ENCODE data around the gene DEK.
A peak's percentile ranks its signal among the peaks of the same experiment; 100 is the strongest.

The DEK gene

GRCh38 chr6:18289283-18289682, 25.0 kb upstream of the DEK start:
- DNase-seq (ENCODE audit: insufficient read length, low spot score), result no peak
- no peak for FAIRE-seq

GRCh38 chr6:18284261-18284660, 19.9 kb upstream of the DEK start:
- FAIRE-seq, result no peak
- TF ChIP-seq SPI1 (IDR thresholded peaks at IDR 0.05; ENCODE audit: low read depth, low read length), result no peak
- no peak for TF ChIP-seq POLR2A (IDR thresholded peaks at IDR 0.05; ENCODE audit: low read depth, low read length)
- no peak for TF ChIP-seq PAX5 (IDR thresholded peaks at IDR 0.05; ENCODE audit: insufficient read depth, low read length, severe bottlenecking)
- no peak for TF ChIP-seq POLR2AphosphoS5 (IDR thresholded peaks at IDR 0.05; ENCODE audit: low read depth, low read length)
- TF ChIP-seq TAF1 (IDR thresholded peaks at IDR 0.05; ENCODE audit: low read depth, low read length), result no peak
- TF ChIP-seq POU2F2 (IDR thresholded peaks at IDR 0.05; ENCODE audit: low read depth, low read length), result no peak

More at GRCh38 chr6:18289283-18289682, 25.0 kb upstream of the DEK start:
- TF ChIP-seq PAX5 (IDR thresholded peaks at IDR 0.05; ENCODE audit: insufficient read depth, low read length, severe bottlenecking) (no peak), SPI1 (IDR thresholded peaks at IDR 0.05; ENCODE audit: low read depth, low read length) (no peak), TAF1 (IDR thresholded peaks at IDR 0.05; ENCODE audit: low read depth, low read length) (no peak), POLR2A (IDR thresholded peaks at IDR 0.05; ENCODE audit: low read depth, low read length) (no peak), POLR2AphosphoS5 (IDR thresholded peaks at IDR 0.05; ENCODE audit: low read depth, low read length) (no peak), POU2F2 (IDR thresholded peaks at IDR 0.05; ENCODE audit: low read depth, low read length) (no peak)

GRCh38 chr6:18281564-18281963, 17.2 kb upstream of the DEK start:
- FAIRE-seq (no peak), DNase-seq (ENCODE audit: insufficient read length, low spot score) (no peak)
- TF ChIP-seq PAX5 (IDR thresholded peaks at IDR 0.05; ENCODE audit: insufficient read depth, low read length, severe bottlenecking) (no peak), POU2F2 (IDR thresholded peaks at IDR 0.05; ENCODE audit: low read depth, low read length) (no peak), SPI1 (IDR thresholded peaks at IDR 0.05; ENCODE audit: low read depth, low read length) (no peak), POLR2AphosphoS5 (IDR thresholded peaks at IDR 0.05; ENCODE audit: low read depth, low read length) (no peak), TAF1 (IDR thresholded peaks at IDR 0.05; ENCODE audit: low read depth, low read length) (no peak), POLR2A (IDR thresholded peaks at IDR 0.05; ENCODE audit: low read depth, low read length) (no peak)

More at GRCh38 chr6:18284261-18284660, 19.9 kb upstream of the DEK start:
- no peak for DNase-seq (ENCODE audit: insufficient read length, low spot score)

- no peak for TF ChIP-seq POU2F2 (IDR thresholded peaks at IDR 0.05; ENCODE audit: low read depth, low read length)
- no peak for TF ChIP-seq PAX5 (IDR thresholded peaks at IDR 0.05; ENCODE audit: insufficient read depth, low read length, severe bottlenecking)
- DNase-seq (ENCODE audit: insufficient read length, low spot score) (no peak), FAIRE-seq (no peak)
Observed at GRCh38 chr6:18280084-18280483, 15.8 kb upstream of the DEK start.

- DNase-seq (ENCODE audit: insufficient read length, low spot score) (no peak), FAIRE-seq (no peak)
- TF ChIP-seq SPI1 (IDR thresholded peaks at IDR 0.05; ENCODE audit: low read depth, low read length) (no peak), POU2F2 (IDR thresholded peaks at IDR 0.05; ENCODE audit: low read depth, low read length) (no peak), POLR2A (IDR thresholded peaks at IDR 0.05; ENCODE audit: low read depth, low read length) (no peak), TAF1 (IDR thresholded peaks at IDR 0.05; ENCODE audit: low read depth, low read length) (no peak), PAX5 (IDR thresholded peaks at IDR 0.05; ENCODE audit: insufficient read depth, low read length, severe bottlenecking) (no peak), POLR2AphosphoS5 (IDR thresholded peaks at IDR 0.05; ENCODE audit: low read depth, low read length) (no peak)
Observed at GRCh38 chr6:18279422-18279821, 15.1 kb upstream of the DEK start.

- DNase-seq (ENCODE audit: insufficient read length, low spot score), result no peak
- no peak for TF ChIP-seq POU2F2 (IDR thresholded peaks at IDR 0.05; ENCODE audit: low read depth, low read length)
- TF ChIP-seq PAX5 (IDR thresholded peaks at IDR 0.05; ENCODE audit: insufficient read depth, low read length, severe bottlenecking), result no peak
- TF ChIP-seq TAF1 (IDR thresholded peaks at IDR 0.05; ENCODE audit: low read depth, low read length), result no peak
- no peak for TF ChIP-seq POLR2AphosphoS5 (IDR thresholded peaks at IDR 0.05; ENCODE audit: low read depth, low read length)
- TF ChIP-seq SPI1 (IDR thresholded peaks at IDR 0.05; ENCODE audit: low read depth, low read length), result no peak
- no peak for TF ChIP-seq POLR2A (IDR thresholded peaks at IDR 0.05; ENCODE audit: low read depth, low read length)
- FAIRE-seq, result no peak
Observed at GRCh38 chr6:18277237-18278006, 13.1 kb upstream of the DEK start.

- TF ChIP-seq PAX5 (IDR thresholded peaks at IDR 0.05; ENCODE audit: insufficient read depth, low read length, severe bottlenecking), result no peak
- DNase-seq (ENCODE audit: insufficient read length, low spot score), result no peak
- no peak for FAIRE-seq
Observed at GRCh38 chr6:18276610-18277236, 12.4 kb upstream of the DEK start.

- TF ChIP-seq PAX5 (IDR thresholded peaks at IDR 0.05; ENCODE audit: insufficient read depth, low read length, severe bottlenecking) (no peak), POU2F2 (IDR thresholded peaks at IDR 0.05; ENCODE audit: low read depth, low read length) (no peak), POLR2A (IDR thresholded peaks at IDR 0.05; ENCODE audit: low read depth, low read length) (no peak), POLR2AphosphoS5 (IDR thresholded peaks at IDR 0.05; ENCODE audit: low read depth, low read length) (no peak), SPI1 (IDR thresholded peaks at IDR 0.05; ENCODE audit: low read depth, low read length) (no peak), TAF1 (IDR thresholded peaks at IDR 0.05; ENCODE audit: low read depth, low read length) (no peak)
- FAIRE-seq, result no peak
- DNase-seq (ENCODE audit: insufficient read length, low spot score), result no peak
Observed at GRCh38 chr6:18270216-18270615, 5.9 kb upstream of the DEK start.

- no peak for DNase-seq (ENCODE audit: insufficient read length, low spot score)
- FAIRE-seq, result no peak
- no peak for TF ChIP-seq POLR2A (IDR thresholded peaks at IDR 0.05; ENCODE audit: low read depth, low read length)
- TF ChIP-seq SPI1 (IDR thresholded peaks at IDR 0.05; ENCODE audit: low read depth, low read length), result no peak
- TF ChIP-seq POU2F2 (IDR thresholded peaks at IDR 0.05; ENCODE audit: low read depth, low read length), result no peak
- no peak for TF ChIP-seq PAX5 (IDR thresholded peaks at IDR 0.05; ENCODE audit: insufficient read depth, low read length, severe bottlenecking)
Observed at GRCh38 chr6:18269717-18270116, 5.4 kb upstream of the DEK start.

- TF ChIP-seq SPI1 (IDR thresholded peaks at IDR 0.05; ENCODE audit: low read depth, low read length) (no peak), PAX5 (IDR thresholded peaks at IDR 0.05; ENCODE audit: insufficient read depth, low read length, severe bottlenecking) (no peak), TAF1 (IDR thresholded peaks at IDR 0.05; ENCODE audit: low read depth, low read length) (no peak), POLR2AphosphoS5 (IDR thresholded peaks at IDR 0.05; ENCODE audit: low read depth, low read length) (no peak), POLR2A (IDR thresholded peaks at IDR 0.05; ENCODE audit: low read depth, low read length) (no peak), POU2F2 (IDR thresholded peaks at IDR 0.05; ENCODE audit: low read depth, low read length) (no peak)
- peak; percentile 43 for FAIRE-seq
- peak; percentile 37 for DNase-seq (ENCODE audit: insufficient read length, low spot score)
Observed at GRCh38 chr6:18269253-18269652, 4.9 kb upstream of the DEK start.

Measured in GM12891 (cell line).